ENCODE data around the gene STK32B. TPM values are rescaled to one million over a fixed set of nuclear protein-coding genes. Genes with fewer than 3 reads are reported as not detected.

The STK32B gene
- total and polyA plus RNA-seq, 9 of the 15 experiments (the other 6 are each of a cell fraction or from before 2014, with no cell fraction given) = 0.03 to 0.20 (median 0.07) TPM; not detected in 2

- TF ChIP-seq ZHX1 (conservative IDR thresholded peaks at IDR 0.05; ENCODE audit: low read length) (no peak), MLLT1 (IDR thresholded peaks at IDR 0.05) (no peak), POLR2AphosphoS2 (IDR thresholded peaks at IDR 0.05; ENCODE audit: low read length) (no peak)
Measured at GRCh38 chr4:5067908-5068307, 16.6 kb downstream of the STK32B start (continued).

- H3K4me2 ChIP-seq (ENCODE audit: insufficient read depth, low read length) = no peak overlapping the region
- no peaks in the 10 kb centered on the region for H3K79me2 ChIP-seq (ENCODE audit: control insufficient read depth, insufficient read depth, low read length)
- BruUV-seq (replicated peaks) = no TSS peak
- ChIA-PET CTCF (ENCODE audit: low intra/inter-chr PET ratio) (no interaction called here), POLR2A (no interaction called here)
- no peak overlapping the region for H3K4me3 ChIP-seq
- no peak overlapping the region for H3K9ac ChIP-seq (ENCODE audit: insufficient read depth in 1 of 2, low read depth in 2 of 2, low read length in 2 of 2)
- no peaks in the 10 kb centered on the region for H3K9me1 ChIP-seq (ENCODE audit: control insufficient read depth, insufficient read depth, low read length)
- 0% methylated on average over 5 of the region's 5 CpGs for WGBS (ENCODE audit: insufficient coverage, low coverage, missing lambda C conversion rate)
- TF ChIP-seq ZNF197 (CRISPR knock-in tag; IDR thresholded peaks at IDR 0.05; ENCODE audit: low read depth) (no peak), PURB (CRISPR knock-in tag; IDR thresholded peaks at IDR 0.05; ENCODE audit: low read depth) (no peak), ZBTB33 (CRISPR knock-in tag; IDR thresholded peaks at IDR 0.05) (no peak), BMI1 (IDR thresholded peaks at IDR 0.05; ENCODE audit: low read length) (no peak), POLR2B (IDR thresholded peaks at IDR 0.05; ENCODE audit: low read depth, partially characterized antibody) (no peak), MAFG (tag; conservative IDR thresholded peaks at IDR 0.05) (no peak), HNRNPL (IDR thresholded peaks at IDR 0.05; ENCODE audit: low read depth, low read length) (no peak), MITF (IDR thresholded peaks at IDR 0.05) (no peak)
- H3K9me3 ChIP-seq (replicated peaks; ENCODE audit: control insufficient read depth, insufficient read depth, low read depth, low read length) = no peaks in the 10 kb centered on the region; the same call in 1 of the 2 replicates
- no peak for FAIRE-seq
- H2AFZ ChIP-seq (ENCODE audit: low read depth, low read length) = no peak overlapping the region
- DNase-seq (ENCODE audit: extremely low read depth in 1 of 4, low spot score in 3 of 4) = no peak
- H3K4me1 ChIP-seq (replicated peaks in 1 of 2; ENCODE audit: control insufficient read depth in 2 of 2, insufficient read depth in 2 of 2, low read length in 2 of 2) = no peaks in the 10 kb centered on the region
- intact Hi-C loops (cut with micrococcal nuclease) = no loop called here
- ATAC-seq = no peak
- H4K20me1 ChIP-seq (replicated peaks; ENCODE audit: control insufficient read depth, insufficient read depth, low read length) = no peaks in the 10 kb centered on the region
- H3K27ac ChIP-seq (ENCODE audit: extremely low read depth, low read depth, low read length) = no peak overlapping the region
- H3K36me3 ChIP-seq (ENCODE audit: control insufficient read depth, insufficient read depth, low read length) = no peaks in the 10 kb centered on the region
- H3K27me3 ChIP-seq (ENCODE audit: control insufficient read depth in 2 of 2, insufficient read depth in 2 of 2, low read length in 2 of 2) = peaks cover 0 to 5% of the 10 kb centered on the region in 2 experiments; a peak in 1 of 5 replicates
- in situ Hi-C loops (cut with MboI) = no loop called here
Measured at GRCh38 chr4:5069901-5070300, 18.6 kb downstream of the STK32B start.
